ENCODE measurements around the gene RNF217.

- no peak for TF ChIP-seq TCF7 (CRISPR knock-in tag; IDR thresholded peaks at IDR 0.05; ENCODE audit: low read depth)
- no peak for TF ChIP-seq CTCF (IDR thresholded peaks at IDR 0.05)
- no peak for TF ChIP-seq ZMAT4 (CRISPR knock-in tag; IDR thresholded peaks at IDR 0.05)
- no peak for TF ChIP-seq ATF3 (CRISPR knock-in tag; conservative IDR thresholded peaks at IDR 0.05)
- no peak for TF ChIP-seq MAX (CRISPR knock-in tag; IDR thresholded peaks at IDR 0.05)
- no peak for TF ChIP-seq PRRX2 (CRISPR knock-in tag; IDR thresholded peaks at IDR 0.05)
Measured at GRCh38 chr6:125058546-125058945, 96.3 kb downstream of the RNF217 start.

Measured in WTC11 (cell line).